H9 (cell line): ENCODE measurements around the gene CEP164. TPM values are rescaled to one million over a fixed set of nuclear protein-coding genes. Genes with fewer than 3 reads are reported as not detected.

Source experiments
- DNase-seq: peaks from one replicate; pipeline ENCODE4 v3.0.0-alpha.2; 2017
- H2AFZ ChIP-seq: one replicate; pipeline ENCODE4 v1.6.1; 2013; ENCODE audit warnings: mild to moderate bottlenecking, low read length, control low read depth, moderate library complexity
- H2AK5ac ChIP-seq: 2 replicates; pipeline ENCODE4 v1.6.1; 2013; ENCODE audit warnings: low read length, control low read depth, mixed read lengths; ENCODE audit not compliant: insufficient read length
- H2BK120ac ChIP-seq: one replicate; pipeline ENCODE4 v1.6.1; 2013; ENCODE audit warnings: low read depth, mild to moderate bottlenecking, low read length, control low read depth, inconsistent platforms; ENCODE audit not compliant: poor library complexity, severe bottlenecking
- H2BK12ac ChIP-seq: 2 replicates; pipeline ENCODE4 v1.6.1; 2013; ENCODE audit warnings: low read length, control low read depth, mixed read lengths, low read depth; ENCODE audit not compliant: insufficient read length
- H2BK15ac ChIP-seq: 2 replicates; pipeline ENCODE4 v1.6.1; 2013; ENCODE audit warnings: low read depth, low read length, control low read depth
- H2BK20ac ChIP-seq: one replicate; pipeline ENCODE4 v1.6.1; 2013; ENCODE audit warnings: low read depth, mild to moderate bottlenecking, low read length, control low read depth, inconsistent platforms; ENCODE audit not compliant: poor library complexity, severe bottlenecking
- H2BK5ac ChIP-seq: 2 replicates; pipeline ENCODE4 v1.6.1; 2013; ENCODE audit warnings: low read length, control low read depth, mixed read lengths; ENCODE audit not compliant: insufficient read length
- H3K14ac ChIP-seq: 2 replicates; pipeline ENCODE4 v1.6.1; 2013; ENCODE audit warnings: low read length, control low read depth; ENCODE audit not compliant: insufficient read depth
- H3K18ac ChIP-seq: 2 replicates; pipeline ENCODE4 v1.6.1; 2013; ENCODE audit warnings: low read depth, mild to moderate bottlenecking, mixed read lengths, low read length, control low read depth; ENCODE audit not compliant: insufficient read length
- H3K23ac ChIP-seq: 2 replicates; pipeline ENCODE4 v1.6.1; 2013; ENCODE audit warnings: low read length, control low read depth, mixed read lengths, low read depth; ENCODE audit not compliant: insufficient read length
- H3K23me2 ChIP-seq: 2 replicates; pipeline ENCODE4 v1.6.1; 2013; ENCODE audit warnings: low read depth, mild to moderate bottlenecking, mixed read lengths, low read length, control low read depth; ENCODE audit not compliant: insufficient read length, poor library complexity, severe bottlenecking
- H3K27ac ChIP-seq: 2 replicates; pipeline ENCODE4 v1.5.1; 2013; ENCODE audit warnings: low read length, control low read depth, mixed read lengths, low read depth; ENCODE audit not compliant: insufficient read length
- H3K27me3 ChIP-seq: 2 replicates; pipeline ENCODE4 v1.6.1; 2013; ENCODE audit warnings: low read length, control low read depth, inconsistent platforms; ENCODE audit not compliant: insufficient read depth
- H3K4ac ChIP-seq: 2 replicates; pipeline ENCODE4 v1.6.1; 2013; ENCODE audit warnings: low read depth, mild to moderate bottlenecking, control low read depth, inconsistent platforms, low read length, moderate library complexity
- H3K4me1 ChIP-seq: 2 replicates; pipeline ENCODE4 v1.6.1; 2013; ENCODE audit warnings: low read length, control low read depth, inconsistent platforms; ENCODE audit not compliant: insufficient read depth
- H3K4me2 ChIP-seq: 2 replicates; pipeline ENCODE4 v1.6.1; 2013; ENCODE audit warnings: low read length, control low read depth, mixed read lengths; ENCODE audit not compliant: insufficient read length, insufficient read depth
- H3K56ac ChIP-seq: 2 replicates; pipeline ENCODE4 v1.6.1; 2013; ENCODE audit warnings: low read depth, mild to moderate bottlenecking, mixed read lengths, low read length, control low read depth; ENCODE audit not compliant: insufficient read length
- H3K79me1 ChIP-seq: 2 replicates; pipeline ENCODE4 v1.6.1; 2013; ENCODE audit warnings: low read depth, mild to moderate bottlenecking, moderate library complexity, low read length, control low read depth, inconsistent platforms; ENCODE audit not compliant: insufficient read depth, poor library complexity, severe bottlenecking
- H3K79me2 ChIP-seq: 2 replicates; pipeline ENCODE4 v1.6.1; 2013; ENCODE audit warnings: low read length, control low read depth, inconsistent platforms; ENCODE audit not compliant: insufficient read depth
- H3K9ac ChIP-seq: 2 replicates; pipeline ENCODE4 v1.6.1; 2013; ENCODE audit warnings: low read length, control low read depth, mixed read lengths; ENCODE audit not compliant: insufficient read length; ENCODE audit errors: extremely low read depth
- H3K9me3 ChIP-seq: one replicate; pipeline ENCODE4 v1.6.1; 2013; ENCODE audit warnings: low read depth, low read length, inconsistent platforms; ENCODE audit not compliant: control insufficient read depth
- H3T11ph ChIP-seq: one replicate; pipeline ENCODE4 v1.6.1; 2013; ENCODE audit warnings: mild to moderate bottlenecking, low read length, control low read depth, inconsistent platforms
- H4K20me1 ChIP-seq: one replicate; pipeline ENCODE4 v1.6.1; 2013; ENCODE audit not compliant: control insufficient read depth, insufficient read length, insufficient read depth
- H4K5ac ChIP-seq: 2 replicates; pipeline ENCODE4 v1.6.1; 2013; ENCODE audit warnings: low read depth, mild to moderate bottlenecking, mixed read lengths, low read length, control low read depth; ENCODE audit not compliant: insufficient read length
- H4K8ac ChIP-seq: replicated peaks from 2 replicates; pipeline ENCODE4 v1.6.1; 2013; ENCODE audit warnings: low read length, control low read depth, mixed read lengths, low read depth; ENCODE audit not compliant: insufficient read length
- H4K91ac ChIP-seq: 2 replicates; pipeline ENCODE4 v1.6.1; 2013; ENCODE audit warnings: low read depth, mild to moderate bottlenecking, moderate library complexity, mixed read lengths, low read length, control low read depth; ENCODE audit not compliant: insufficient read length
- H3K27ac Mint-ChIP-seq, 3 experiments: 2 replicates in 2 of 3; 3 replicates in 1 of 3; pipeline ENCODE4 v1.8.0; 2020 to 2021; ENCODE audit warnings: mixed read lengths in 3 of 3, mild to moderate bottlenecking in 1 of 3, moderate library complexity in 1 of 3
- H3K27me3 Mint-ChIP-seq: 2 replicates; pipeline ENCODE4 v1.8.0; 2021; ENCODE audit warnings: low read depth, mild to moderate bottlenecking, moderate library complexity, mixed read lengths
- H3K36me3 Mint-ChIP-seq, 3 experiments: 2 replicates in 2 of 3; 3 replicates in 1 of 3; pipeline ENCODE4 v1.8.0; 2020 to 2021; ENCODE audit warnings: low read depth in 3 of 3, mixed read lengths in 3 of 3; ENCODE audit not compliant: insufficient read depth in 1 of 3
- H3K4me1 Mint-ChIP-seq, 2 experiments: 2 replicates each; pipeline ENCODE4 v1.8.0; 2020; ENCODE audit warnings: mixed read lengths in 2 of 2
- H3K4me3 Mint-ChIP-seq, 2 experiments: 2 replicates in 1 of 2; 3 replicates in 1 of 2; pipeline ENCODE4 v1.8.0; 2020 to 2021; ENCODE audit warnings: mild to moderate bottlenecking in 2 of 2, mixed read lengths in 2 of 2, moderate library complexity in 1 of 2
- H3K9me3 Mint-ChIP-seq, 2 experiments: 2 replicates in 1 of 2; 3 replicates in 1 of 2; pipeline ENCODE4 v1.8.0; 2020; ENCODE audit warnings: mild to moderate bottlenecking in 2 of 2, mixed read lengths in 2 of 2, moderate library complexity in 1 of 2
- WGBS: extraction: QIAGEN DNeasy Blood & Tissue Kit; methylation state at CpG from one replicate; pipeline ENCODE4 v1.1.7; 2013; ENCODE audit warnings: missing lambda C conversion rate, low lambda C conversion rate, mixed read lengths; ENCODE audit not compliant: insufficient read length; ENCODE audit errors: extremely low coverage; 5-methylcytosine and 5-hydroxymethylcytosine counted together
- total RNA-seq: library from RNA; stranded (reverse); gene quantifications from 2 replicates; pipeline ENCODE4 v1.2.1, GENCODE V29; 2021
- TF ChIP-seq, protein P1 (sequence below): fragments of 200-600 bp; sonication (generic); conservative IDR thresholded peaks from 3 replicates; pipeline ENCODE4 v1.8.0; 2021; ENCODE audit warnings: antibody characterized with exemption, mild to moderate bottlenecking

Gene CEP164
- total RNA-seq, 1 experiment from 2014 or later, result 24.9 TPM

DNA sequence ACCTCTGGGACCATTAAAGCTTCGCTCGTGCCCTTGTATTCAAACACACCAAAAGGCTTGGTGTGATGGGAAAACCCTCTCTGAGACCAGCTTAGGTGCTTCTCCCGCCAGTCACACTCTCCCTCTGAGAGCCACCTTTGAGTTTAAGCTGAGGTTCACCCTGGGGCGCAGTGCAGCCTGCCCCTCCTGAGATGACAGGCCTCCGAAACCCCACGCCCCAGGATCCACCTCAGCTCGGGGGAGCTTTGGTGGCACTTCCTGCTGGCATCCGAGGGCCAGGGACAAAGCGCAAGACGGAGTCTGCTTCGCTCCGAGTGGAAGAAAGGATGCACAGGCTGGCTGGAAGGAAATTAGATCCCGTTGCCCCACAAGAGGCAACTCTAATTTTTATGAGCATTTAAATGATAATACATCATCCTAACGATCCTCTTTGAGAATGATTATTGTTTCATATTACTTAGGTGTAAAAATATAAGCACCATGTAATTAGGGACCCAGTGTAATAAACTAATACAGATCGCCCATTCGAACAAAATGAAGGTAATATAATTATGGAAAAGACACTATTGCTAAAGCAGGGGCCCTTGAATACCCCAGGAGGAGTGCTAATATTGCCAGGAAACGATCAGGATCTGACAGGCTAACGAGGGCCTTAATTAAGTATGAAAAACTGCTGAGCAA is 134.7 kb downstream of the CEP164 start:
- no peak overlapping the region for H2BK120ac ChIP-seq
- no peak overlapping the region for H3K4ac ChIP-seq
- no peak overlapping the region for H3K18ac ChIP-seq
- no peak overlapping the region for H4K91ac ChIP-seq
- no peak overlapping the region for H2AFZ ChIP-seq
- no peak overlapping the region for H3K23ac ChIP-seq
- Mint-ChIP-seq H3K4me3 (no peak overlapping the region), H3K36me3 (no peaks in the 10 kb centered on the region), H3K27me3 (peaks cover 11% of the 10 kb centered on the region), H3K27ac (no peak overlapping the region), H3K4me1 (peaks cover 10 to 21% of the 10 kb centered on the region in 2 experiments), H3K9me3 (no peaks in the 10 kb centered on the region)
- H3T11ph ChIP-seq, result no peak overlapping the region
- no peak overlapping the region for H2AK5ac ChIP-seq
- H3K9me3 ChIP-seq, result no peaks in the 10 kb centered on the region
- H3K79me2 ChIP-seq, result no peaks in the 10 kb centered on the region
- TF ChIP-seq, protein P1, sequence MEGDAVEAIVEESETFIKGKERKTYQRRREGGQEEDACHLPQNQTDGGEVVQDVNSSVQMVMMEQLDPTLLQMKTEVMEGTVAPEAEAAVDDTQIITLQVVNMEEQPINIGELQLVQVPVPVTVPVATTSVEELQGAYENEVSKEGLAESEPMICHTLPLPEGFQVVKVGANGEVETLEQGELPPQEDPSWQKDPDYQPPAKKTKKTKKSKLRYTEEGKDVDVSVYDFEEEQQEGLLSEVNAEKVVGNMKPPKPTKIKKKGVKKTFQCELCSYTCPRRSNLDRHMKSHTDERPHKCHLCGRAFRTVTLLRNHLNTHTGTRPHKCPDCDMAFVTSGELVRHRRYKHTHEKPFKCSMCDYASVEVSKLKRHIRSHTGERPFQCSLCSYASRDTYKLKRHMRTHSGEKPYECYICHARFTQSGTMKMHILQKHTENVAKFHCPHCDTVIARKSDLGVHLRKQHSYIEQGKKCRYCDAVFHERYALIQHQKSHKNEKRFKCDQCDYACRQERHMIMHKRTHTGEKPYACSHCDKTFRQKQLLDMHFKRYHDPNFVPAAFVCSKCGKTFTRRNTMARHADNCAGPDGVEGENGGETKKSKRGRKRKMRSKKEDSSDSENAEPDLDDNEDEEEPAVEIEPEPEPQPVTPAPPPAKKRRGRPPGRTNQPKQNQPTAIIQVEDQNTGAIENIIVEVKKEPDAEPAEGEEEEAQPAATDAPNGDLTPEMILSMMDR, result no peak
- H3K9ac ChIP-seq, result no peak overlapping the region
- no peaks in the 10 kb centered on the region for H3K79me1 ChIP-seq
- no peak overlapping the region for H3K4me2 ChIP-seq
- no peak overlapping the region for H4K5ac ChIP-seq
- no peak overlapping the region for H3K56ac ChIP-seq
- H4K20me1 ChIP-seq, result peaks cover 2% of the 10 kb centered on the region
- no peak overlapping the region for H2BK20ac ChIP-seq
- H3K4me1 ChIP-seq, result no peaks in the 10 kb centered on the region
- H2BK5ac ChIP-seq, result no peak overlapping the region
- no peak overlapping the region for H2BK12ac ChIP-seq
- H3K27ac ChIP-seq, result no peak overlapping the region
- no peaks in the 10 kb centered on the region for H3K23me2 ChIP-seq
- no peak overlapping the region for H2BK15ac ChIP-seq
- no peaks in the 10 kb centered on the region for H3K27me3 ChIP-seq
- DNase-seq, result no peak
- H4K8ac ChIP-seq, result no peak overlapping the region
- H3K14ac ChIP-seq, result no peak overlapping the region; the same call in 1 of the 2 replicates
- WGBS, result no CpG with 5 or more reads among the region's 18 CpGs
